Memory B cell (primary cell): ENCODE results near the gene RFX2.
A peak's percentile ranks its signal among the peaks of the same experiment; 100 is the strongest.
"Not testable (repeated sequence)": the region's sequence is repeated elsewhere in the genome, so short reads cannot be mapped to it uniquely, and the experiment has no call there.

Experiments used
- ATAC-seq: fragments of 150-1000 bp; cut with Tn5 transposase; 2 replicates; pipeline ENCODE4 v1.10.0; 2021; ENCODE audit warnings: low read depth, mild to moderate bottlenecking, moderate library complexity
- DNase-seq, 2 donors: peaks; one replicate each; pipeline ENCODE4 v3.0.0; 2022; ENCODE audit warnings: low spot score in 2 of 2
- H3K27ac Mint-ChIP-seq: one replicate; pipeline ENCODE4 v1.8.0; 2022; ENCODE audit warnings: mild to moderate bottlenecking, moderate library complexity, mixed read lengths
- H3K27me3 Mint-ChIP-seq: one replicate; pipeline ENCODE4 v1.8.0; 2022; ENCODE audit warnings: mixed read lengths
- H3K36me3 Mint-ChIP-seq: one replicate; pipeline ENCODE4 v1.8.0; 2022; ENCODE audit warnings: mild to moderate bottlenecking, mixed read lengths
- H3K4me1 Mint-ChIP-seq: one replicate; pipeline ENCODE4 v1.8.0; 2022; ENCODE audit warnings: mixed read lengths
- H3K4me3 Mint-ChIP-seq: one replicate; pipeline ENCODE4 v1.8.0; 2022; ENCODE audit warnings: mild to moderate bottlenecking, moderate library complexity, mixed read lengths
- H3K9me3 Mint-ChIP-seq: one replicate; pipeline ENCODE4 v1.8.0; 2022; ENCODE audit warnings: mixed read lengths

The RFX2 gene

GRCh38 chr19:6076675-6077463 is 33.4 kb downstream of the RFX2 start:
- Mint-ChIP-seq H3K27ac (no peak overlapping the region), H3K36me3 (no peaks in the 10 kb centered on the region), H3K27me3 (peaks cover 2% of the 10 kb centered on the region), H3K4me1 (peaks cover 7% of the 10 kb centered on the region), H3K9me3 (no peaks in the 10 kb centered on the region), H3K4me3 (no peak overlapping the region)
- DNase-seq (no peak), ATAC-seq (no peak)

DNA sequence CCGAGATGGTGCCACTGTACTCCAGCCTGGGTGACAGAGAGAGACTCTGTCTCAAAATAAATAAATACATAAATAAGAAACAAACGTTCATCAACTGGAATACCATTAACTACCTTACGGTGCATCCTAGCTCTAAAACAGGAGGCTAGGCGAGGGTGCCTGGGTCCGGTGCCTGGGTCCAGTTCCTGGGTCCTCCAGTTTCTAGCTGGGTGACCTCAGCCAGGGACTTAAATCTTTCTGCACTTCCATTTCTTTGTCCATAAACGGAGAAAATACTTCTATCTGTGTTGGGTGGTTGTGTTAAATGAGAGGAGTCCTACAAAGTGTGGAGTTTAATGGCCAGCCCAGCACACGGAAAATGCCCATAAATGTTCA is 34.0 kb downstream of the RFX2 start:
- Mint-ChIP-seq H3K9me3 (no peaks in the 10 kb centered on the region), H3K27ac (no peak overlapping the region), H3K4me3 (no peak overlapping the region), H3K27me3 (peaks cover 2% of the 10 kb centered on the region), H3K4me1 (peaks cover 7% of the 10 kb centered on the region), H3K36me3 (no peaks in the 10 kb centered on the region)
- DNase-seq (no peak), ATAC-seq (no peak)

DNA sequence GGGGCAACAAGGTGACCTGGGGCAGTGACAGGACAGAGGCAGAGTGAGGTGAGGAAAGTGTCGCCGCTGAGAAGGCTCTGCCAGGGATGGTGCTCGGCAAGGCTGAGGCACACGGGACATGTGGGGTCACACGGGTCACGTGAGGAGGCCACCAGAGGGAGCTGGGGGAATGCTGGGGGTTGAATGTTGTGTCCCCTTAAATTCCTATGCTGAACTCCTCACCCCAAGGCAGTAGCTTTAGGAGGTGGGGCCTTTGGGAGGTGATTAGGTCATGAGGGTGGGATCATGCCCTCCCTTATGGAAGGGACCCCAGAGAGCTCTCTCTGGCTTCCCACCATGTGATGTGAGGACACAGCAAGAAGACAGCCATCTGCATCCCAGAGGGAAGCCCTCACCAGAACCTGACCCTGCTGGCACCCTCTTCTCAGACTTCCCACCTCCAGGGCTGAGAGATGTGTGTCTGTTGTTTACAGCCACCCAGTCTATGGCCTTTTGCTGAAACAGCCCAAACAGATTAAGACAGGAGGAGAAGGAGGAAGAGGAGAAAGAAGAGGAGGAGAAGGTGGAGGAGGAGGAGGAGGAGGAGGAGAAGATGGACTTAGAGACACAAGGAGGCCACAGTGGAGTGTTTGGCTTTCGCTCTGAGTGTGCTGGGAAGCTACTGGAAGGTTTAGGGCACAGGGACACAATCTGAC is 35.4 kb downstream of the RFX2 start:
- H3K4me1 Mint-ChIP-seq: peaks cover 7% of the 10 kb centered on the region
- H3K9me3 Mint-ChIP-seq: no peaks in the 10 kb centered on the region
- DNase-seq: no peak
- H3K27ac Mint-ChIP-seq: no peak overlapping the region
- no peaks in the 10 kb centered on the region for H3K36me3 Mint-ChIP-seq
- no peak for ATAC-seq
- H3K4me3 Mint-ChIP-seq: no peak overlapping the region
- peaks cover 2% of the 10 kb centered on the region for H3K27me3 Mint-ChIP-seq

DNA sequence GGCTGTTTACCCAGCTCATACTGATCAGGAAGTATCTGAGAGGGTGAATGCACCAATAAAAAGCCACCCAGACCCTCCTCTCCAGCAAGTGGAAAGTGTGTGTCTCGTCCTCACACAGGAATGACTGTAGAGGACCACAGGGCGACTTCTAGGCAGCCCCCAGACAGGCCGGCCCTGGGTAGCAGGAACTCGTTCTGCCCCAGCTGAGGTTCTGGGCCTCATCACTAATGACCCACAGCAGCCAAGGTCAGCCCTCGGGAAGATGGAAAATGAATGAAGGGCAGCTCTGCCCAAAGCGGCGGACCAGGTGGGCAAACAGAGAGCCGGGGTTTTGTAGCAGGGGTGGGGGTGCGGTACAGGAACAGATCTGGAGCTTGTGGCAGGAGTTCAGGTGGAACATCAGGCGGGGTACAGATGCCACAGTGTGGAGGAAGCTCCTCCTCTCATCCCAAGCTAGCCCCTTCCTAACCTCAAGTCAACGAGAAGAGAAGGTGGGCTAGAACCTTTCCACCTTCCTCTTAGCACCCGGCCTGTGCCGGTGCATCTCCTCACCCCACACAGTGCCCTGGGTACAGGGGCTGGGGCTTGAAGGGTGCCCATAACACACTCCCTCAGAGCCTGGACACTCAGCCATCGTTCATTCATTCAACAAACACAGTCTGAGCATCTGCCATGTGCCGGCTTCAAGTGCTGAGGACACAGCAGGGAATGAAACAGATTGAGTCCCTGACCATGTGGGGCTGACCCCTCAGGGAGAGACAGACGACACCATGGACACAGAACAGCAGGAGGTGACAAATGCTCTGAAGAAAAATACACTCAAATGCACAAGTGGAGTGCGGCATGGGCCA is 36.2 kb downstream of the RFX2 start:
- Mint-ChIP-seq H3K27me3 (peaks cover 2% of the 10 kb centered on the region), H3K9me3 (peaks cover 5% of the 10 kb centered on the region), H3K4me1 (peaks cover 13% of the 10 kb centered on the region), H3K4me3 (peak overlapping the region; percentile 43), H3K27ac (peak overlapping the region; percentile 62), H3K36me3 (peaks cover 5% of the 10 kb centered on the region)
- no peak for DNase-seq
- no peak for ATAC-seq

- not testable (repeated sequence) for H3K36me3 Mint-ChIP-seq, DNase-seq, H3K9me3 Mint-ChIP-seq, H3K27ac Mint-ChIP-seq, H3K4me3 Mint-ChIP-seq, H3K27me3 Mint-ChIP-seq, ATAC-seq
- peaks cover 13% of the 10 kb centered on the region for H3K4me1 Mint-ChIP-seq
Observed at GRCh38 chr19:6073233-6073632, 37.1 kb downstream of the RFX2 start.

DNA sequence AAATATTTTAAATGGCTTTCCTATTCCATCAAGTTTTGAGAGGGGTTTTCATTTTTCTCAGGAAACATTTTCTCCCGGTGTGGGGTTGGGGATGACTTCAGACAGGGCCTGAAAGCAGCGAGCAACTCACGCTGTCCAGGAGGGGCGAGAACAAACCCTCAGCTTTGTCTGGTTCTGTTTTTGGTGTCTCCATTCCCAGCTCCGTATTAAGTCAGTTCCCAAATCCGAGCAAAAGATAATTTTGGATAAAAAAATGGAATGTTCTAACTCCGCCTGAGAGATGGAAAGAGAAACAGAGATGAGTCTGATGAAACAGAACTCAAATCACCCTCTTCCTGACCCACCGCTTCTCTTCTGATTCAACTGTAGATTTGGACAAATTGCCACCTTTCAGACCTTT is 38.4 kb downstream of the RFX2 start:
- H3K4me3 Mint-ChIP-seq: no peak overlapping the region
- H3K4me1 Mint-ChIP-seq: peaks cover 11% of the 10 kb centered on the region
- H3K27ac Mint-ChIP-seq: no peak overlapping the region
- peaks cover 5% of the 10 kb centered on the region for H3K9me3 Mint-ChIP-seq
- ATAC-seq (no peak), DNase-seq (no peak)
- peaks cover 5% of the 10 kb centered on the region for H3K36me3 Mint-ChIP-seq
- peaks cover 2% of the 10 kb centered on the region for H3K27me3 Mint-ChIP-seq

- peaks cover 5% of the 10 kb centered on the region for H3K9me3 Mint-ChIP-seq
- H3K4me1 Mint-ChIP-seq: peaks cover 13% of the 10 kb centered on the region
- H3K36me3 Mint-ChIP-seq: peaks cover 5% of the 10 kb centered on the region
- DNase-seq (no peak), ATAC-seq (no peak)
- no peak overlapping the region for H3K27ac Mint-ChIP-seq
- no peak overlapping the region for H3K4me3 Mint-ChIP-seq
- H3K27me3 Mint-ChIP-seq: peaks cover 2% of the 10 kb centered on the region
Observed at GRCh38 chr19:6070720-6071485, 39.4 kb downstream of the RFX2 start.

DNA sequence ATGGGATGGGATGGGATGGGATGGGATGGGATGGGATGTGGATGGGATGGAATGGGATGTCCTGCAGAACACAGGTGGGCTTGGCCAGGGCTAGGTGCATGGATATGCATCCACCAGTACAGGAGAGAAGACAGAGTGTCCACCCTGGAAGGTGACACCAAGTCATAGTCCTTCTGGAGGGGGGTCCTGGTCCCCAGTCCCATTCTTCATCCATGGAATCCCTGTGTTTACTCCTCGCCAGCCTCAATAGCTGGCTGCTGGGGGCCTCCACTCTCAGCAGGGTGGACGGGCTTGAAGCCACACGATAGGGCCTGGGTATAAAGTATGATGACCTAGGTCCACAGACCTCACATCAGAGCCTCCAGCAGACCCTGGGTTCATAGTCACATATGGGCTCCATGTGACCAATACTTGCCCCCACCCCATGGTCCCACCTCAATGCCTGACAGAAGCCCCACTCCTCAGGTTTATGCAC is 40.1 kb downstream of the RFX2 start:
- Mint-ChIP-seq H3K4me3 (no peak overlapping the region), H3K27me3 (peaks cover 2% of the 10 kb centered on the region), H3K4me1 (peaks cover 13% of the 10 kb centered on the region), H3K36me3 (peaks cover 5% of the 10 kb centered on the region), H3K9me3 (peaks cover 5% of the 10 kb centered on the region), H3K27ac (no peak overlapping the region)
- DNase-seq: no peak
- ATAC-seq: no peak

DNA sequence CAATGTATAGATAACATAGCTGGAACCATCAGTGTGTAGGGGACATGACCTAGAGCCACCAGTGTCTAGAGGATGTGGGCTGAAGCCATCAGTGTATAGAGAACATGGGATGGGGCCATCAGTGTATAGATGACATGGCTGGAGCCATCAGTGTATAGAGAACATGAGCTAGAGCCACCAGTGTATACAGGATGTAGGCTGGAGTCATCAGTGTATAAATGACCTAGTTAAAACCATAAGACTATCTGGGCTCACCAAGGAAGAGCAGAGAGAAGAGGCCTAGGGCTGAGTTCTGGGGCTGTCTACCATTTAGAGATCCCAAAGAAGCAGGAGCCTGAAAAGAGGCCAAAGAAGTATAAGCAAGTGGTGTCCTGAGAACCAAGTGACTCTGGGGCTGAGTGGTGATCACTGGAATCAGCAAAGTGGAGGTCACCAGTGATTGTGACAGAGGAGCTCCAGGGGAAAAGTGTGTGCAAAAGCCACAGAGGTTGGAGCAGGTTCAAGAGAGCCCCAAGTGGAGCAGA is 41.0 kb downstream of the RFX2 start:
- H3K9me3 Mint-ChIP-seq: peaks cover 5% of the 10 kb centered on the region
- no peak overlapping the region for H3K4me3 Mint-ChIP-seq
- H3K36me3 Mint-ChIP-seq: peaks cover 5% of the 10 kb centered on the region
- no peak for DNase-seq
- H3K27me3 Mint-ChIP-seq: no peaks in the 10 kb centered on the region
- peak overlapping the region; percentile 51 for H3K27ac Mint-ChIP-seq
- peak; percentile 74 for ATAC-seq
- H3K4me1 Mint-ChIP-seq: peaks cover 9% of the 10 kb centered on the region

- H3K4me3 Mint-ChIP-seq: no peak overlapping the region
- H3K27ac Mint-ChIP-seq: no peak overlapping the region
- peaks cover 5% of the 10 kb centered on the region for H3K9me3 Mint-ChIP-seq
- DNase-seq (no peak), ATAC-seq (no peak)
- peaks cover 8% of the 10 kb centered on the region for H3K4me1 Mint-ChIP-seq
- H3K27me3 Mint-ChIP-seq: peaks cover 5% of the 10 kb centered on the region
- H3K36me3 Mint-ChIP-seq: peaks cover 5% of the 10 kb centered on the region
Observed at GRCh38 chr19:6068711-6069110, 41.6 kb downstream of the RFX2 start.

GRCh38 chr19:6067975-6068374 is 42.3 kb downstream of the RFX2 start:
- no peak for DNase-seq
- no peak overlapping the region for H3K27ac Mint-ChIP-seq
- peaks cover 5% of the 10 kb centered on the region for H3K27me3 Mint-ChIP-seq
- peaks cover 8% of the 10 kb centered on the region for H3K4me1 Mint-ChIP-seq
- peaks cover 5% of the 10 kb centered on the region for H3K9me3 Mint-ChIP-seq
- no peak for ATAC-seq
- H3K36me3 Mint-ChIP-seq: peaks cover 5% of the 10 kb centered on the region
- H3K4me3 Mint-ChIP-seq: no peak overlapping the region

DNA sequence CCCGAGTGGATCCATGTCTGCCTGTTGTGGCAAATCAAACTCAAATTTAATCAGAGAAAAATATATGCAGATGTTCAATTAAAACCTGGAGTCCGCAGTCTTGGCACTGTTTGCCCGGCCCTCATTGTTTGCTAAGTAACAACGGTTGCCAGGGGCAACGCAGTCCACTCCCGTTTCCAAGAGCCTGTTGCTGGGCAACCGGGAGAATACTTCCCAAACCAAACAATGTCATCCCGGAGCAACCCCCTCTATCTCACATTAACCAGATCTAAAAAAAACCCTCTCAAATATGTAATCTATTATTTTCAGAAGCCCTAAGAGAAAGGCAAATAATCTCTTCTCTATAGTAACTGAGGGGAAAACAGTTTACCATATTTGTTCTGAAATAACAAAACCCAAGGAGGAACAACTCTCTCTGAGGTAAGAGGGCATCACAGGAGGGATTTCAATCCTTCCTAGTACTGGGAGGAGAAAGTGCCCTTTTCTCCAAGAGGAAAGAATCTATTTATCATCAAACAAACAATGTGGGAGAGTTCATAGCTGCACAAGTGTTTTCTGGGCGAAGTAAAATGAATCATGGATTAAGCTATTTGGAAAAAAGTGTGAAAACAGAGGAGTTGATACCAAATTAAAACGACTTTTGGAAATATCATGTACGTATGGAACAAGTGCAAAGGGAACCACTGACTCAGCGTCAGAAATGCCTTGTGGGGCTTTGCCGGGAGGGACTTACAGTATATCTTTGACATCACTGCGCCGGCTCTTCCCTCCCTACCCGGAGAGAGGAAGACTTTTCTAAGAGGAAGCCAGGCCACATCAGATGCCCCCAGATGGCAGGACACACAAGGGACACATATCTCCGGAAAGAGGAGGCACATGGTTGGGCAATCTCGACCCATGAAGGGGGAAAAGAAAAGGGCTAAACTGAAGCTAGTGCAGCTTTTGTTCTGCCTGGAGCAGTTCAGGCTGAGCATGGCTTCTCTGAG is 43.3 kb downstream of the RFX2 start:
- Mint-ChIP-seq H3K27me3 (peaks cover 5% of the 10 kb centered on the region), H3K9me3 (peaks cover 5% of the 10 kb centered on the region), H3K27ac (no peak overlapping the region), H3K4me3 (no peak overlapping the region), H3K4me1 (peaks cover 8% of the 10 kb centered on the region), H3K36me3 (peaks cover 5% of the 10 kb centered on the region)
- ATAC-seq (no peak), DNase-seq (no peak)
